Measurements from ENCODE around the gene LUZP2.

The LUZP2 gene

GRCh38 chr11:24636291-24636629 is 139.4 kb downstream of the LUZP2 start:
- no peak for DNase-seq

- DNase-seq = no peak
Measured at GRCh38 chr11:24637520-24637919, 140.7 kb downstream of the LUZP2 start.

- DNase-seq = no peak
Measured at GRCh38 chr11:24642648-24643047, 145.8 kb downstream of the LUZP2 start.

- DNase-seq = no peak
Measured at GRCh38 chr11:24645563-24645962, 148.7 kb downstream of the LUZP2 start.

GRCh38 chr11:24651873-24652272 is 155.0 kb downstream of the LUZP2 start:
- DNase-seq = no peak

GRCh38 chr11:24653901-24654300 is 157.0 kb downstream of the LUZP2 start:
- DNase-seq = no peak

- no peak for DNase-seq
Measured at GRCh38 chr11:24661331-24661730, 164.5 kb downstream of the LUZP2 start.

- no peak for DNase-seq
Measured at GRCh38 chr11:24664399-24664798, 167.5 kb downstream of the LUZP2 start.

- DNase-seq = no peak
Measured at GRCh38 chr11:24667353-24667968, 170.6 kb downstream of the LUZP2 start.

GRCh38 chr11:24678703-24679348 is 182.0 kb downstream of the LUZP2 start:
- DNase-seq = no peak

- no peak for DNase-seq
Measured at GRCh38 chr11:24679821-24680351, 183.0 kb downstream of the LUZP2 start.

- no peak for DNase-seq
Measured at GRCh38 chr11:24683583-24683982, 186.7 kb downstream of the LUZP2 start.

- no peak for DNase-seq
Measured at GRCh38 chr11:24685821-24686220, 189.0 kb downstream of the LUZP2 start.

- no peak for DNase-seq
Measured at GRCh38 chr11:24687531-24688147, 190.8 kb downstream of the LUZP2 start.

GRCh38 chr11:24688981-24689380 is 192.1 kb downstream of the LUZP2 start:
- no peak for DNase-seq

GRCh38 chr11:24697522-24698111 is 200.8 kb downstream of the LUZP2 start:
- DNase-seq = no peak

- DNase-seq = no peak
Measured at GRCh38 chr11:24704716-24705115, 207.9 kb downstream of the LUZP2 start.

GRCh38 chr11:24705474-24705873 is 208.6 kb downstream of the LUZP2 start:
- DNase-seq = no peak

- DNase-seq = no peak
Measured at GRCh38 chr11:24708616-24709015, 211.8 kb downstream of the LUZP2 start.

GRCh38 chr11:24709928-24710565 is 213.2 kb downstream of the LUZP2 start:
- no peak for DNase-seq

- DNase-seq = no peak
Measured at GRCh38 chr11:24714601-24715000, 217.7 kb downstream of the LUZP2 start.

GRCh38 chr11:24716403-24716802 is 219.6 kb downstream of the LUZP2 start:
- DNase-seq = no peak

GRCh38 chr11:24723231-24723630 is 226.4 kb downstream of the LUZP2 start:
- no peak for DNase-seq

Data from stimulated activated CD4-positive, alpha-beta T cell treated with anti-CD3 and anti-CD28 coated beads, Interleukin-4, amount 100 ng/mL, for 1 hour (primary cell).